Karpas-422 (cell line): ENCODE results near the gene CADM3. TPM values are rescaled to one million over a fixed set of nuclear protein-coding genes. Genes with fewer than 3 reads are reported as not detected.

Source experiments
- DNase-seq: peaks from one replicate; pipeline ENCODE4 v3.0.0-alpha.2; 2015
- H2AFZ ChIP-seq: fragments of 200-600 bp; sonication (generic); 2 replicates; pipeline ENCODE4 v1.6.1; 2014; ENCODE audit warnings: antibody characterized with exemption, low read length, mixed read lengths
- H3K27ac ChIP-seq: fragments of 200-600 bp; sonication (generic); 2 replicates; pipeline ENCODE4 v1.5.1; 2014; ENCODE audit warnings: mild to moderate bottlenecking, low read length, moderate library complexity
- H3K27me3 ChIP-seq: fragments of 200-600 bp; sonication (generic); 2 replicates; pipeline ENCODE4 v1.6.1; 2014; ENCODE audit warnings: low read length, mixed read lengths
- H3K36me3 ChIP-seq: fragments of 200-600 bp; sonication (generic); 2 replicates; pipeline ENCODE4 v1.6.1; 2014; ENCODE audit warnings: low read length, mixed read lengths; ENCODE audit not compliant: insufficient read depth
- H3K4me1 ChIP-seq: fragments of 200-600 bp; sonication (generic); 2 replicates; pipeline ENCODE4 v1.6.1; 2014; ENCODE audit warnings: mild to moderate bottlenecking, low read length, mixed read lengths
- H3K4me2 ChIP-seq: fragments of 200-600 bp; sonication (generic); 2 replicates; pipeline ENCODE4 v1.6.1; 2014; ENCODE audit warnings: low read length, low read depth, mild to moderate bottlenecking; ENCODE audit not compliant: poor library complexity, severe bottlenecking
- H3K4me3 ChIP-seq: fragments of 200-600 bp; sonication (generic); 2 replicates; pipeline ENCODE4 v1.5.1; 2014; ENCODE audit warnings: mild to moderate bottlenecking, antibody characterized with exemption, low read length, mixed read lengths
- H3K79me2 ChIP-seq: fragments of 200-600 bp; sonication (generic); 2 replicates; pipeline ENCODE4 v1.6.1; 2014; ENCODE audit warnings: mild to moderate bottlenecking, low read length, mixed read lengths
- H3K9ac ChIP-seq: fragments of 200-600 bp; sonication (generic); 2 replicates; pipeline ENCODE4 v1.6.0; 2014; ENCODE audit warnings: low read length
- H3K9me2 ChIP-seq: fragments of 200-600 bp; sonication (generic), shearing (Covaris generic); replicated peaks from 2 replicates; pipeline ENCODE4 v1.6.0; 2014; ENCODE audit warnings: mild to moderate bottlenecking, low read length, moderate library complexity; ENCODE audit not compliant: insufficient read depth
- H3K9me3 ChIP-seq: fragments of 300-700, 200-600 bp; sonication (generic); 2 replicates; pipeline ENCODE4 v1.6.1; 2014; ENCODE audit warnings: low read length, mixed read lengths
- H4K20me1 ChIP-seq: fragments of 200-600 bp; sonication (generic); 2 replicates; pipeline ENCODE4 v1.6.1; 2014; ENCODE audit warnings: mild to moderate bottlenecking, antibody characterized with exemption, low read length, low read depth; ENCODE audit not compliant: insufficient read depth
- total RNA-seq: library from RNA; depleted of rRNA; stranded (reverse); fragments of >200 nt; shearing (Covaris generic); gene quantifications from 2 replicates; pipeline ENCODE4 v1.2.3, GENCODE V29; 2014; ENCODE audit warnings: low replicate concordance; rRNA removed

The CADM3 gene
- total RNA-seq, result not detected in 2 replicates

- H3K4me2 ChIP-seq, result no peak within 1 kb of the TSS
- H4K20me1 ChIP-seq, result no peaks in the 10 kb centered on the region
- H3K9me2 ChIP-seq, result no peaks in the 10 kb centered on the region
- no peak within 1 kb of the TSS for H3K9ac ChIP-seq
- H2AFZ ChIP-seq, result no peak within 1 kb of the TSS
- no peaks in the 10 kb centered on the region for H3K9me3 ChIP-seq
- no peaks in the 10 kb centered on the region for H3K36me3 ChIP-seq
- H3K4me1 ChIP-seq, result no peaks in the 10 kb centered on the region
- no peak within 1 kb of the TSS for H3K27ac ChIP-seq
- no peak within 1 kb of the TSS for H3K4me3 ChIP-seq
- no peaks in the 10 kb centered on the region for H3K79me2 ChIP-seq
- DNase-seq, result no peak
- H3K27me3 ChIP-seq, result no peaks in the 10 kb centered on the region
These were observed at the start of gene CADM3 for GRCh38 chr1:159171254-159171687. CADM3 (plus strand) TSS chr1:159171615; CDS start chr1:159171766, 151 bp downstream.

- Histone ChIP-seq H3K4me2 (no peak overlapping the region), H2AFZ (no peak overlapping the region), H3K79me2 (no peaks in the 10 kb centered on the region), H3K4me3 (no peak overlapping the region), H3K27ac (no peak overlapping the region), H4K20me1 (no peaks in the 10 kb centered on the region), H3K36me3 (no peaks in the 10 kb centered on the region), H3K9ac (no peak overlapping the region), H3K9me3 (no peaks in the 10 kb centered on the region), H3K27me3 (no peaks in the 10 kb centered on the region), H3K4me1 (no peaks in the 10 kb centered on the region), H3K9me2 (no peaks in the 10 kb centered on the region)
- no peak for DNase-seq
These were observed 49.3 kb upstream of the CADM3 start for GRCh38 chr1:159122005-159122621.

- Histone ChIP-seq H3K36me3 (no peaks in the 10 kb centered on the region), H3K9me2 (no peaks in the 10 kb centered on the region), H3K9ac (no peak overlapping the region), H3K27ac (no peak overlapping the region), H3K4me2 (no peak overlapping the region), H3K4me3 (no peak overlapping the region), H3K4me1 (no peaks in the 10 kb centered on the region), H3K27me3 (no peaks in the 10 kb centered on the region), H3K79me2 (no peaks in the 10 kb centered on the region), H3K9me3 (no peaks in the 10 kb centered on the region), H2AFZ (no peak overlapping the region), H4K20me1 (no peaks in the 10 kb centered on the region)
- DNase-seq, result no peak
These were observed 47.8 kb upstream of the CADM3 start for GRCh38 chr1:159123587-159123986.

GRCh38 chr1:159132271-159132881, 39.0 kb upstream of the CADM3 start:
- H3K27ac ChIP-seq, result no peak overlapping the region
- no peaks in the 10 kb centered on the region for H3K9me3 ChIP-seq
- H4K20me1 ChIP-seq, result no peaks in the 10 kb centered on the region
- H3K36me3 ChIP-seq, result no peaks in the 10 kb centered on the region
- no peak overlapping the region for H3K4me2 ChIP-seq
- no peaks in the 10 kb centered on the region for H3K27me3 ChIP-seq
- H3K79me2 ChIP-seq, result no peaks in the 10 kb centered on the region
- no peaks in the 10 kb centered on the region for H3K4me1 ChIP-seq
- peak; percentile 83 for DNase-seq
- H3K9me2 ChIP-seq, result no peaks in the 10 kb centered on the region
- H2AFZ ChIP-seq, result no peak overlapping the region
- H3K4me3 ChIP-seq, result no peak overlapping the region
- no peak overlapping the region for H3K9ac ChIP-seq

- no peak for DNase-seq
- Histone ChIP-seq H3K27ac (no peak overlapping the region), H2AFZ (no peak overlapping the region), H3K36me3 (no peaks in the 10 kb centered on the region), H3K79me2 (no peaks in the 10 kb centered on the region), H3K9me2 (no peaks in the 10 kb centered on the region), H3K9me3 (no peaks in the 10 kb centered on the region), H3K4me2 (no peak overlapping the region), H3K27me3 (no peaks in the 10 kb centered on the region), H3K9ac (no peak overlapping the region), H3K4me3 (no peak overlapping the region), H3K4me1 (no peaks in the 10 kb centered on the region), H4K20me1 (no peaks in the 10 kb centered on the region)
These were observed 30.9 kb upstream of the CADM3 start for GRCh38 chr1:159140474-159140873.

GRCh38 chr1:159141584-159142390, 29.6 kb upstream of the CADM3 start:
- Histone ChIP-seq H3K9me3 (no peaks in the 10 kb centered on the region), H3K27me3 (no peaks in the 10 kb centered on the region), H3K9ac (no peak overlapping the region), H3K4me3 (no peak overlapping the region), H3K4me1 (no peaks in the 10 kb centered on the region), H3K27ac (no peak overlapping the region), H2AFZ (no peak overlapping the region), H3K79me2 (no peaks in the 10 kb centered on the region), H3K36me3 (no peaks in the 10 kb centered on the region), H3K4me2 (no peak overlapping the region), H3K9me2 (no peaks in the 10 kb centered on the region), H4K20me1 (no peaks in the 10 kb centered on the region)
- DNase-seq, result no peak

- Histone ChIP-seq H3K4me2 (no peak overlapping the region), H3K27me3 (no peaks in the 10 kb centered on the region), H3K9me2 (no peaks in the 10 kb centered on the region), H3K4me3 (no peak overlapping the region), H4K20me1 (no peaks in the 10 kb centered on the region), H3K9me3 (no peaks in the 10 kb centered on the region), H3K79me2 (no peaks in the 10 kb centered on the region), H2AFZ (no peak overlapping the region), H3K4me1 (no peaks in the 10 kb centered on the region), H3K9ac (no peak overlapping the region), H3K27ac (no peak overlapping the region), H3K36me3 (no peaks in the 10 kb centered on the region)
- DNase-seq, result no peak
These were observed 29.1 kb upstream of the CADM3 start for GRCh38 chr1:159142391-159142663.

GRCh38 chr1:159142726-159143510, 28.5 kb upstream of the CADM3 start:
- Histone ChIP-seq H3K27me3 (no peaks in the 10 kb centered on the region), H3K79me2 (no peaks in the 10 kb centered on the region), H3K27ac (no peak overlapping the region), H2AFZ (no peak overlapping the region), H3K4me3 (no peak overlapping the region), H3K9me2 (no peaks in the 10 kb centered on the region), H3K9me3 (no peaks in the 10 kb centered on the region), H3K36me3 (no peaks in the 10 kb centered on the region), H3K9ac (no peak overlapping the region), H3K4me2 (no peak overlapping the region), H4K20me1 (no peaks in the 10 kb centered on the region), H3K4me1 (no peaks in the 10 kb centered on the region)
- DNase-seq, result no peak
